SK-N-MC (cell line): Measurements from ENCODE around the gene CYBA.

Experiments
- EZH2 ChIP-seq: fragments of 200-600 bp; sonication (generic); IDR thresholded peaks from one replicate; pipeline ENCODE4 v1.6.1; 2017; ENCODE audit warnings: antibody characterized with exemption
- FOXP2 ChIP-seq: optimal IDR thresholded peaks from 2 replicates; pipeline ENCODE3; 2011; ENCODE audit warnings: mild to moderate bottlenecking, moderate library complexity; ENCODE audit not compliant: insufficient read depth; ENCODE audit errors: extremely low read length, control extremely low read depth
- POLR2AphosphoS5 ChIP-seq: IDR thresholded peaks from 2 replicates; pipeline ENCODE4 v1.6.1; 2012; ENCODE audit warnings: mild to moderate bottlenecking, low read depth, low read length, borderline replicate concordance

- peak; percentile 91 for TF ChIP-seq POLR2AphosphoS5
- no peak for TF ChIP-seq EZH2
- TF ChIP-seq FOXP2, result no peak
These were observed 12.2 kb upstream of the CYBA start, which contains the start of gene MVD for GRCh38 chr16:88662843-88663606.
